Measurements from ENCODE around the gene DCAKD.

- TF ChIP-seq CTCF (IDR thresholded peaks at IDR 0.05) (no peak), POLR2AphosphoS5 (IDR thresholded peaks at IDR 0.05) (no peak), POLR2A (IDR thresholded peaks at IDR 0.05) (no peak), EP300 (IDR thresholded peaks at IDR 0.05; ENCODE audit: low read depth) (no peak)
These were observed 55.9 kb downstream of the DCAKD start for GRCh38 chr17:44995436-44996001.
